ENCODE measurements around the gene FAM32A.
"Not testable (repeated sequence)": the region's sequence is repeated elsewhere in the genome, so short reads cannot be mapped to it uniquely, and the experiment has no call there.

FAM32A gene

DNA sequence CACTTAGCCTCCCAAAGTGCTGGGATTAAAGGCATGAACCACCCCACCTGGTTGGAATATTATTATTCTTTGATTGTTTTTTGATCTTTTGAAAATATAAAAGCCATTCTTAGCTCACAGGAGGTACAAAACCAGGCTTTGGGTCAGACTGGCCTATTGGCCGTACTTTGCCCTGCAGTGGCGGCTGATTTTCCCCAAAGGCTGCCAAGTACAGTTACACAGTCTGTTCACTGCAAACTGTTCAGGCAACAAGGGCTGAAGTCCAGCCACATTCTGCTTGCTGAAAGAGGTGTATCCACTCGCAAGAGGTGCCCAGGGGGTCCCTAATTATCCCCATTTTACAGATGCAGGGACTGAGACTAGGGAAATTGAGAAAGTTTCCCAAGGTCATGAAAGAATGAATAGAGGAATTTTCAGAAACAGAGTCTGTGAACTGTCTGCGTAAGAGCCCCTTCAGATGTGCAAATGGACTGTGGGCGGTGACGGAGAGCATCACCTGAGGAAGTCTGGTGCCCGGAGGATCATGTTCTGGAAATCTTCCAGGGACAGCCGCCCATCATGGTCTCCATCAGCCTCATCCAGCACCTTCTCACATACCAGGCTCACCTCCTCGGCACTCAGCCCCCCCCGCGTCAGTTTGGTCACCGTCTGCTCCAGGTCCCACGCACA is 20.9 kb upstream of the FAM32A start:
- DNase-seq (ENCODE audit: low spot score): no peak

DNA sequence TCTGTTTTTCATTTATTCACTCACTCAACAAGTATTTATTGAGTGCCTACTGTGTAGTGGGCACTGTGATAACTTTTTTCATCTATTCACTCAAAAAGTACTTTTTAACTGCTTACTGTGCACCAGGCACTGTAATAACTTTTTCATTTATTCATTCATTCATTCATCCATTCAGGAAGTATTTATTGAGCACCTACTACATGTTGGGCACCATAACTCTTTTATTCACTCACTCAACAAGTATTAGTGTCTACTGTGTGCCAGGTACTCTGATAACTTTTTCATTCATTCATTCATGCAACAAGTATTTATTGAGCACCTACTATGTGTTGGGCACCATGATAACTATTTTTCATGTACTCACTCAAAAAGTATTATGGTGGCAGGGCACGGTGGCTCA is 18.8 kb upstream of the FAM32A start:
- no peak for DNase-seq (ENCODE audit: low spot score)

DNA sequence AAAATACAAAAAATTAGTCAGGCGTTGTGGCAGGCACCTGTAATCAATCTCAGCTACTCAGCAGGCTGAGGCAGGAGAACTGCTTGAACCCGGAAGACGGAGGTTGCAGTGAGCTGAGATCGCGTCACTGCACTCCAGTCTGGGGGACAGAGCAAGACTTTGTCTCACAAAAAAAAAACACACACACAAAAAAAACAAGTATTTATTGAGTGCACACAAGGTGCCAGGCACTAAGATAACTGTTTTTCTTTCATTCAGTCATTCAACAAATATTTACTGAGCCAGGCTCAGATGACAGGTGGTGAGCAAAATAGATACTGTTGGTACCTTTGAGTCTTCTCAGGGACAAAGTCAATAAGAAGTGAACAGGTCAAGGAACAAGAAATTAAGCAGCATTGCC is 18.2 kb upstream of the FAM32A start:
- DNase-seq (ENCODE audit: low spot score): no peak

DNA sequence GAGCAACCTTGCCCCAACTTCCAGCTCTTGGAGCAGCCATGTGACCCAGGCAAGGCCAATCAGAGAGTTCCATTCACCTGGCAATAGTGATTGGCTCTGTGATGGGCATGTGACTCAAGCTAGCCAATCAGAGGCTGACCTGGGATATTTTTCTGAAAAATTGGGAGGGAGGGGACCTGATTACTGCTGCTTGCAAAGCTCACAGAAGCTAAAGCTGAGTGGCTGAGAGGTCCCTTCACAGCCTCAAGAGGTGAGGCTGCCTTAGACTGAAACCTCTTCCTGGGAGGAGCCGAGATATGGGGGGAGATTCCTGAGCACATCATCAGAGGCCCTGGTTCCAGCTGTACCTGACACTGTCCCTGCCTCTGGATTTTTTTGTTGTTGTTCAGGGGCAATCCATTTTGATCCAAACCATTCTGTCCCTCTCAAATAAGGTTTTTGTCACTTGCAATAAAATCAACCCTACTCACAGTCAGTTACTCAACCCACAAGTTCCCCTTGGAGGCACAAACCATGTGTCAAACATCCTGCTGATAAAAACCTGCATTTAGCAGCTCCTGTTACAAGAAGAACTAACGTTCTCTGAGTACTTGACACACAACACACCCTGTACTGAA is 16.6 kb upstream of the FAM32A start:
- no peak for DNase-seq (ENCODE audit: low spot score)

DNA sequence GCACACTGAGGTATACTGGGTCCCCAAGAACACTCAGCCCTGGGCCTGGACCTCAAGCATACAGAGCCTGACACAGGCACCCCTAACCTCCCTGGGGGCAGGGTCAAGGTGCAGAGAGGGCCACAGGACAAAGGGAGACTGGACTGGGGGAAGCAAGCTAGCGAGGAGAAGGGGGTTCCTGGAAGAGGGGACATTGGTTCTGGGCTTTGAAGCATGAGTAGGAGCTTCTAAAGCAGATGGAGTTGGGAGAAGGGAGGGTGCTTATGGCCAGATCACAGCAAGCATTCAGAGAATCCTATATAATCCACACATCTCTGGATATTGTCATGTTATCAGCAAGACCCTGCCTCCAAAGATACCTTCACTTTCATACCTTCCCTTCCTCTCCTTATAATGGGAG is 15.1 kb upstream of the FAM32A start:
- no peak for DNase-seq (ENCODE audit: low spot score)

DNA sequence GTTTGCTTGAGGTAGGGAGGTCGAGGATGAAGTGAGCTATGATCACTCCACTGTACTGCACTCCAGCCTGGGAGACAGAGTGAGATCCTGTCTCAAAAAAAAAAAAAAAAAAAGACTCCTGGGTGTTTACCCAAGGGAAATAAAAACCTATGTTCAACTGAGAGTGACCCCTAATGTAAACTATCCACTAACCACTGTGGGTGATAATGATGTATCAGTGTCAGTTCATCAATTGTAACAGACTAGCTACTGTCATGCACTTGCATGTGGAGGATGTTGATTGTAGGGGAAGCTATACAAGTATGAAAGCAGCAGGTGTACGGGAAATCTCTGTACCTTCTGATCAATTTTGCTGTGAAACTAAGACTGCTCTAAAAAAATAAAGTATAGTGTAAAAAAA is 9.3 kb upstream of the FAM32A start:
- DNase-seq (ENCODE audit: low spot score): no peak

DNA sequence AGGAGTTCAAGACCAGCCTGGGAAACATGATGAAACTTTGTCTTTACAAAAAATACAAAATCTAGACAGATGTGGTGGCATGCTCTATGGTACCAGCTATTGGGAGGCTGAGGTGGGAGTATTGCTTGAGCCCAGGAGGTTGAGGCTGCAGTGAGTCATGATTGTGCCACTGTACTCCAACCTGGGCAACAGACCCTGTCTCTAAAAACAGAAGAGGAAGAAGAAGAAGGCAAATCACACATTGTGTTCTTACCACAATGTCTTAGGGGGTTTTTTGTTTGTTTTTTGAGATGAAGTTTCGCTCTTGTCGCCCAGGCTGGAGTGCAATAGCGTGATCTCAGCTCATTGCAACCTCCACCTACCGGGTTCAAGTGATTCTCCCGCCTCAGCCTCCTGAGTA is 6.3 kb upstream of the FAM32A start:
- not testable (repeated sequence) for DNase-seq (ENCODE audit: low spot score)

DNA sequence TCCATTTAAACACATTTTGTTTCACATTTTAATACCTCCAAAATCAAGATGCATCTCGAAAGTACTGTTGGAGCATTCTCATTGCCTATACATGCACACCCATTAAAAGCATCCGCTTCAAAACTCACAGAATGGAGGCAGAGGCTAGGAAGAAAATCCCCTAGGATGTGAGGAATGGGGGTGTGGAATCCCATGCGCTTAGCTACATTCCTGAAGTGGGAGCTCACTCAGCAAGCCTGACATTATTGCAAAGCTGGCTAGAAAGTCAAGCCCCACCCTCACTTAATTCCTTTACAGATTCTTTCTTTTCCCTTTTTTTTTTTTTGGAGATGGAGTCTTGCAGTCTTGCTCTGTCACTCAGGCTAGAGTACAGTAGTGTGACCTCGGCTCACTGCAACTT is 4.6 kb upstream of the FAM32A start:
- DNase-seq (ENCODE audit: low spot score): no peak

DNA sequence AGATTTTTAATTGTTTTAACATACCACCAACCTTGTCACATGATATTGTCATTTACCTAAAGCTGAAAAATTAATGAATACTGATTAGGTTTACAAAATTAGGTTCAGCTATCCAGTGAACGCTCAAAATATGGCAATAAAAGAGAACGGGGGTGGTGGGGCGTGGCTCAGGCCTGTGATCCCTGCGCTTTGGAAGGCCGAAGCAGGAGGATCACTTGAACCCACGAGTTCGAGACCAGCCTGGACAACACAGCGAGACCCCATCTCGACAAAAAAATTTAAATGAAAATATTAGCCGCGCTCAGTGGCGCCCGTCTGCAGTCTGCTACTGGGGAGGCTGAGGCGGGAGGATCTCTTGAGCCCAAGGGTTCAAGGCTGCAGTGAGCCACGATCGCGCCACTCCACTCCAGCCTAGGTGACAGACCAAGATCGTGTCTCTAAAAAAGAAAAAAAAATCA is 516 bp upstream of the FAM32A start:
- no peak for DNase-seq (ENCODE audit: low spot score)

DNA sequence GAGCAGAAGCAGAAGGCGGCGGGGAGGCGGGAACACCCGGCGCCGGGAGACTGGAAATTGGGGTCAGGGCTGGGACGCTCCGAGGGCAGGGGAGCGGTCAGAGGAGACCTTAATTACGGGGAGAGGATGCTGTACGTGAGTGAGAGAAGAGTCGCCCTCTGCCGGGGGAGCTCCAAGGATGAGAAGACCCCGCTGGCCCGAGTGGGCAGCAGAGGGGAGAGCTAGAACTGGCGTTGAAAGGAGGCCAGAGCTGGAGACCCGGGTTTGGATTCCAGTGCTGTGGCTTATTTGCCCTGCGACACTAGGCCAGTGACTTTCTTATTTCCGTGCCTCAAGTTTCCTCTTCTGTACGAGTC is 536 bp downstream of the FAM32A start:
- peak; percentile 74 for DNase-seq (ENCODE audit: low spot score)

DNA sequence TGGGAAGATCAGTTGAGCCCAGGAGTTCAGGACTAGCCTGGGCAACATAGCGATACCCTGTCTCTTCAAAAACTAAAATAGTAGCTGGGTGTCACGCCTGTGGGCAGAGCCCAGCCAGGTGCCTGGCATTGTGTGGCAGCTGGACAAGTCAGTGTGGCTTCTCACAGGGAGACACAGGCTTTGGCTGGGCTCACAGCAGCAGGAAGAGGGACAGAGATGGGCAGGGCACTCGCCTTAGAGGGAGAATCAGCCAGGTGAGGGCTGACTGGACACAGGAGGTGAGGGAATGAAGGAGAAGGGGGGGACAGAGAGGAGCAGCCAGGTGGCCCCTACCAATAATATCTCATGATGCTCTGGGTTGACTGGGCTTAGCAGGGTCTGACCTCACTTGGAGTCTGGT is 3.3 kb downstream of the FAM32A start:
- DNase-seq (ENCODE audit: low spot score): no peak

DNA sequence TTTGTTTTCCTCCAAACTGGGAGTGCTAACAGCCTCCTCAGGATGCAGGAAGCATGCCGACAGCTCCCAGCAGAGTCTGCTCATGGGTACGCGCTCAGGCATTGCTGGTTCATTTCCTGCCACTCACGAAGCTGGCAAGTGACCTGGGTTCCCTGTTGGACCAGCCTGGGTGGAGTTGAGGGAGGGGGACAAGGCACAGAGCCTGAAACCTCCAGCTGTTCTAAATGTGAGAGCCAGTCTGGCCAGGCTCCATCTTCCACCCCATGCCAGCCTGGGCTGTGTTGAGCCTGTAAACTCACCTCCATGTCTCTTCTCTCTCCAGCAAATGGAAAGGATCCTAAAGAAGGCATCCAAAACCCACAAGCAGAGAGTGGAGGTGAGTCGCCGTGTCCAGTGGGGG is 5.0 kb downstream of the FAM32A start:
- DNase-seq (ENCODE audit: low spot score): no peak

DNA sequence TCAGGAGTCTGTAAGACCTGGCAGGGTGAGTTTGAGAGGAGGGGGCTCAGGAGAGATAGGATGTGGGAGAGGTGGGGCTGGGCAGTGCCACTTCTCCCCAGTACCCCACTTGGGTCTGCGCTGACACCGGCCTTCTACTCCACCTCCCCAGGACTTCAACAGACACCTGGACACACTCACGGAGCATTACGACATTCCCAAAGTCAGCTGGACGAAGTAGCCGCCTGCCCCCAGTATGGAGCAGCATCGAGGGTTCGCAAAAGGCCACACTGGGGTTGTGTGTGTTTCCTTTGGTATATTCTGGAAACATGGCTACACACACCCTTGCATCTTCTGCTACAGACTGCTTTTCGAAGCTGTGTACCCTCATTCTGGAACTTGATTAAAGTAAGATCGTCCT is 5.5 kb downstream of the FAM32A start:
- no peak for DNase-seq (ENCODE audit: low spot score)

DNA sequence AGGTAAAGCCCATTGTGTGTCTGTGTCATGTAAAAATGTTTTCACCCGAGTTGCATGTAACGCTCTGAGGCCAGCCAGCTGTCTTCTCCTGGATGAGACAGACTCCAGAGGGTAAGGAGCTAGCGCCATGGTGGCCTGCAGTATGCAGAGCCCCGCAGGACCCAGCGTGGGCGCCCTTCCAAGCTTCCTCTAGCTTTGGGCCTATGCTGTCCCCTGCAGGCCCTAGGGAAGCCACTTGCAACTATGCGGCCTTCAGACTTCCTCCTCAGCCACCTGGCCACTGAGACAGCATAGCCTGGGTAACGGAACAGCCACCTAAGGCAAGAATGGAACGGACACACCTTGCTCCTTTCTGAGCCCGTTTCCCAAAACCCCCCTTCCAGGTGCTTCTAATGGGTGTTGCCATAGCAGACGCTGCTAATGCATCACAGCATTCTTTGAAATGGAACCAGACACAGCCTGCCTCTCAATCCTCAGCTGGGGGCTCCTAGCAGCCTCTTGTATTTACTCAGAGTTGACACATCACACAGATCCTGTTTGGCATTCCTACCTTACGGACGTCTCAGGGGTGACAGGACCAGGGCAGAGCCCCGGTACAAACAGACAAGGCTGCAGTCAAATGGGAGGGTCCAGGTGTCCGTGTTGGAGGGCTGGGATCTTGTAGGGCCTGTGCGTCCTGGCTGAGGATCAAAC is 6.2 kb downstream of the FAM32A start:
- no peak for DNase-seq (ENCODE audit: low spot score)

DNA sequence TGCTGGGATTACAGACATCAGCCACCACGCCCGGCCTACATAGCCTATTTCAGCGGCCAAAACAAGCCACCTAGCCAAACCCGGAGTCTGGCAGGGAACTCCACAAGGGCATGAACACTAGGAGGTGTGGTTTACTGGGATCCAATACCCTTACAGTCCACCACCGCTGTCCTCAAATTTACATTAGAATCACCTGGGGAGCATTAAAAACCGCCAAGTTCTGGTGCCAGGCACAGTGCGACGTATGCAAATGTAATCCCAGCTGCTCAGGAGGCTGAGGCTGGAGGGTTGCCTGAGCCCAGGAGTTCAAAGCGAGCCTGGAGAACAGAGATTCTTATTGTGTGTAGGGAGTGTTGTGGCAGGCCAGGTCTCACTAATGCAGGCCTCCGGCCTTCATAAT is 8.3 kb downstream of the FAM32A start:
- no peak for DNase-seq (ENCODE audit: low spot score)

DNA sequence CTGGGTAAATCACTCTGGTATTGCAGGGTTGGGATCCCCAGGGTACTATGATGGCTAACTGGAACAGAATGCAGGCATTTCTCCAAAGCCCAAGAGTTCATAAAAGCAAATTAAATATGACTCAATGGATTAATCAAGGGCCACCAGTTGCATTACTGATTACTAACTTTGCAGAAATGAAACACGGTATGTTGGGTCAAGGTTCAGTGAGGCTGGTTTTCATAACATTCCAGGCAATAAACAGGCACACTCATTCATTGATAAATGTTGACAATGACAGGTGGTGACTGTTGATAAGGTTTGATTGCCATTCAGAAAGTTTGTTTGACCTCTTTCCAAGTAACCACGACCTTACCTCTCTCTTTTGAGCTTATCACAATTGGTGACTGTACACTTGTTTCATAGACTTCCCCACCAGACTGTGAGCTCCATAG is 12.0 kb downstream of the FAM32A start:
- no peak for DNase-seq (ENCODE audit: low spot score)

DNA sequence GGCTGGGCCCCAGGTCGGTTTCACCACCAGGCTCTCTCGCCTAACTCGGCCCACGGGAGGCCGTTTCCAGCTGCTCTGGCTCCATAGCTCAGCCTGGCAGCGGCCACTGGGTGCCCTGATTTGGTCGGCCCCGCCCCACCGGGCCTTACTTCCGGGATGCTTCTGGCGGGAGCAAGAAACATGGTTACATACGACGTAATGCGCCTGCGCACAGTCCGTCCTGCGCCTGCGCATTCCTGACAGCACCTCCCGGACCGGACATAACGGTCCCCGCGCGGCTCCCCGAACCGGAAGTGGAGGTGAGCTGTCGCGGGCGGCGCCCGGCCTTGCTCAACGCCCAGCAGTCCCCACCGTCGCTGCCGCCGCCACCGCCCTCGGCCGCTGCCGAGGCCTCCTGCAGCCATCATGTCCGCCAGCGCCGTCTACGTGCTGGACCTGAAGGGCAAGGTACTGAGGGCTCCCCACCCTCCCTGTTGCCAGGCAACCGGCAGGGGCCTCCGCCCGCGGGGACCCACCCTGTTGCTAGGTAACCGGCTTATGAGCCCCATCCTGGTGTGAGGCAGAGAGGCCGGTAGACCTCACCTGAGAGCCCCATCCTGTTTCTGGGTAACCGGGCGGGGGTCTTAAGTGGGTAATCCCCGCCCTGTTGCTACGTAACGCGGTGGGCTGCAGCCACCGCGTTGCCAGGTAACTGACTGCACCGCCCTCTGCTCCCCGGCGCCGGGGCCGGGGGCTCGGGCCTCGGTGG is 12.6 kb downstream of the FAM32A start, which contains the start of gene AP1M1:
Gene AP1M1, plus strand, starts transcription at position 290 of the 748 bp plus-strand sequence. Its CDS starts 116 bp downstream, at position 406.
- DNase-seq (ENCODE audit: low spot score): peak; percentile 98

DNA sequence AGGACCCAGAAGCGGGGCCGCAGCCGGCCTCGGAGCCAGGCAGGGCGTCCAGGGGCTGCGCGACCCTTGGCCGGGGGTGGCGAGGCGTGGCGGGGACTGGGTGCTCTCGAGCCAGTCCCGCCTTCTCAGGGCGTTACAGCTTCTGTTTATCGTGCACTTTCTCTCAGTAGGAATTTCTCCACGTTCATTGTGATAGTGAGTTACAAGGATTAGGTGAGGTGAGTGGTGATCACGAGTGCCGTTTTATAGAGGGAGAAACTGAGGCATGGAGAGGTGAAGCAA is 13.1 kb downstream of the FAM32A start:
- no peak for DNase-seq (ENCODE audit: low spot score)

DNA sequence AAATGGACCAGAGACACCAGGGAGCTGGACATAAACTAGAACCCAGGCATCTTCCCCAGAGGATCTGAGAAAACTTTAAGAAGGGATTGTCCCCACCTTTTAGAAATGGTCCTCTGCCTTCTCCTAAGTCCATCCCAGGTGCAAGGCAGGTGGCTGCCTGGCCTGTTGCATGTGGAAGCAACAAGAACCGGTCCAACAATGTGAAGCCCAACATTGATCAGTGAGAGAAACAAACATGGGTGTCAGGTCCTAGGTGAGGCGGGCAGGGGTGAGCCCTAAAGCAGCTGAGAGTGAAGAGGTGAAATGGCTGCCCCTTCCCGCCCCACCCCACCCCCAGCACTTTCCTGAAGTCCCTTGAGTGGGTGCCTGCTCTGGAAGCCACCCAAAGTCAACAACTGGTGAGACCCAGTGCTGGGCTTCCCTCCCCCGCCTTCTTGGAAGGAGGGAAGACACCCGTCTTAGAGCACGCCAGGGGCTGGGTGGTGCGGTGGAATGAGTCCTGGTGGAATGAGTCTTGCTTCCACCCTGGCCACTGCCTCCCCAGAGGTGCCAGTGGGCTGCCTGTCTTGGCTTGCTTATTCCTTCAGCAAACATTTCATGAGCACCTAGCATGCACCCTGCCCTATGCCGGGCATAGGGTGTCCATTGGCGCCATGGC is 14.2 kb downstream of the FAM32A start:
- no peak for DNase-seq (ENCODE audit: low spot score)

DNA sequence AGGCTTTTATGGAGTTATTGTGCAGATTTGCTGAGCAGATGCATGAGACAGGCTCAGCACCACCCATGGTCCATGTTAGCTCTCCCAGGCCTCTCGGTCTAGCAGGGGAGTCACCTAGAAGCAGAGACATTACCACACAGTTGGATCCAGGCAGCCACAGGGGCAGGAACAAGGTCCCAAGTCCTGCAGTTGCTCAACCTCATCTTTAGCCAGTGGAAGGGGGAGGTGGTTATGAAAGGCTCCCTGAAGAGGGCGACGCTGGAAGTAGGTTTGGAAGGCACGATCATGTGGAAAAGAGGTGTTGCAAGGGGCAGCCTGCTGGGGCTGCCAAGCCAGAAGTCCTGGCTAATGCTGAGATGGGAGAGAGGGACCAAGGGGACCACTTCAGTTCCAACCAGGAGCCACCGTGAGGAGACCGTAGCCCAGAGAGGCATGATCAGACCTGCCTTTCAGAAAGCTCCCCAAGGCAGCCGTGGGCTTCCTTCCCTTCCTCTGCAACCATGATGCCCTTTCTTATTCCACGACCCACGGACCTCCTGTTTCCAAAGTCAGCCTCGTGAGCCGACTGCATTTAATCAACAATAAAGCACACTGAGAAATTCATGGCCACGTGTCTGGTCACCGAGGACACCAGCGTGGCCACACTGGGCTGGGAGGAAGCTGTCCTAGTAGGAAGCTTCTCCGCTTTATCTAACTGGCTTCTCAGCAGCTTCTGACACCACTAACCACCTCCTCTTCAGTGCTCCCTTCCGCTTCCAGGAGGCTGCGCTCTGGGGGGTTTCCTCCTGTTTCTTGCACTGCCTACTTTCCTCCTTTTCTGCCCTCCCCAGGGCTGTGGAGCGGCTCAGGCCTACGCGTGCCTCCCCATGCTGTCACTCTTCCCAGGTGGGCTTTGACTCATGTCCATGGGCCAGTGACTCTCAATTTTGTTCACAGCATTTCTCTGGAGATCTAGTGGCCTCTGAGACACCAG is 15.1 kb downstream of the FAM32A start:
- DNase-seq (ENCODE audit: low spot score): no peak

DNA sequence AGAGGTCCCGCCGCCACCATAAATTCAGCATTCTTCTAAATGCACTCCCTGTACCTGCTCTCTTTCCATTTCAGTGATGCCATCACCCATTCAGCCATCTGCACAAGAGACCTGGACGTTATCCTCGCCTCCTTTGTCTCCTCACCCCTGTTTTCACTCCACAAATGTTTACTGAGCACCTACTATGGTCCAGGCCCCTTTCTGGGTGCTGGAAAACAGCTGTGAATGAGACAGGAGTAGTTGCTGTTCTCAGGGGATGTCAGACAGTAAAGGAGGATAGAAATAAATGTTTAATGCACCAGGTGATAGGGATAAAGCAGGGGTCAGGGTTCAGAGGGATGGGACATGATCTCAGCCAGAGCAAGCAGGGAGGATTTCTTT is 15.8 kb downstream of the FAM32A start:
- no peak for DNase-seq (ENCODE audit: low spot score)
